DLD1 (cell line): Measurements from ENCODE around the gene PPIP5K2.
"Not testable (repeated sequence)": the region's sequence is repeated elsewhere in the genome, so short reads cannot be mapped to it uniquely, and the experiment has no call there.

Experiments used
- in situ Hi-C: cut with HindIII; loops from 2 replicates; pipeline ENCODE4 v1.10.0; 2017; ENCODE audit warnings: low sequenced_read_pairs

PPIP5K2 gene

GRCh38 chr5:103119765-103120606, at the start of gene PPIP5K2, which contains the start of gene GIN1:
PPIP5K2 (plus strand) TSS chr5:103120301; CDS start chr5:103129590, 9,289 bp downstream.
GIN1 (minus strand) TSS chr5:103120138; CDS start chr5:103108707, 11,431 bp downstream.
- in situ Hi-C loops, result no loop called here

GRCh38 chr5:103073500-103073899, 46.6 kb upstream of the PPIP5K2 start:
- in situ Hi-C loops, result not testable (repeated sequence)

GRCh38 chr5:103075442-103075841, 44.7 kb upstream of the PPIP5K2 start:
- in situ Hi-C loops, result no loop called here

GRCh38 chr5:103079796-103080195, 40.3 kb upstream of the PPIP5K2 start:
- in situ Hi-C loops, result no loop called here

- in situ Hi-C loops, result no loop called here
Observed at GRCh38 chr5:103086547-103086946, 33.6 kb upstream of the PPIP5K2 start.

- in situ Hi-C loops, result no loop called here
Observed at GRCh38 chr5:103089272-103089671, 30.8 kb upstream of the PPIP5K2 start.

GRCh38 chr5:103090791-103091190, 29.3 kb upstream of the PPIP5K2 start:
- in situ Hi-C loops, result no loop called here

GRCh38 chr5:103092676-103093075, 27.4 kb upstream of the PPIP5K2 start:
- in situ Hi-C loops, result no loop called here

- in situ Hi-C loops, result no loop called here
Observed at GRCh38 chr5:103093727-103094126, 26.4 kb upstream of the PPIP5K2 start.

GRCh38 chr5:103094737-103095136, 25.4 kb upstream of the PPIP5K2 start:
- in situ Hi-C loops, result no loop called here

- in situ Hi-C loops, result no loop called here
Observed at GRCh38 chr5:103098993-103099392, 21.1 kb upstream of the PPIP5K2 start.

GRCh38 chr5:103101079-103101750, 18.9 kb upstream of the PPIP5K2 start:
- in situ Hi-C loops, result no loop called here

GRCh38 chr5:103102234-103102633, 17.9 kb upstream of the PPIP5K2 start:
- in situ Hi-C loops, result no loop called here

- in situ Hi-C loops, result no loop called here
Observed at GRCh38 chr5:103108086-103108485, 12.0 kb upstream of the PPIP5K2 start.

- in situ Hi-C loops, result no loop called here
Observed at GRCh38 chr5:103109277-103109676, 10.8 kb upstream of the PPIP5K2 start.

GRCh38 chr5:103110403-103110802, 9.7 kb upstream of the PPIP5K2 start:
- in situ Hi-C loops, result no loop called here

- in situ Hi-C loops, result no loop called here
Observed at GRCh38 chr5:103111468-103111867, 8.6 kb upstream of the PPIP5K2 start.

GRCh38 chr5:103112910-103113309, 7.2 kb upstream of the PPIP5K2 start:
- in situ Hi-C loops, result no loop called here

GRCh38 chr5:103114440-103114839, 5.7 kb upstream of the PPIP5K2 start:
- in situ Hi-C loops, result no loop called here

- in situ Hi-C loops, result no loop called here
Observed at GRCh38 chr5:103117471-103117991, 2.6 kb upstream of the PPIP5K2 start.

GRCh38 chr5:103119070-103119764, 884 bp upstream of the PPIP5K2 start:
- in situ Hi-C loops, result no loop called here
